H1 (cell line): ENCODE results near the gene SMG7.

ENCODE experiments used
- BRCA1 ChIP-seq: IDR thresholded peaks from 2 replicates; pipeline ENCODE4 v1.6.1; 2012; ENCODE audit warnings: low read depth, low read length, improper control_type of control experiment
- GABPA ChIP-seq: IDR thresholded peaks from 2 replicates; pipeline ENCODE4 v1.6.1; 2011; ENCODE audit warnings: mild to moderate bottlenecking, low read length, moderate library complexity, borderline replicate concordance; ENCODE audit not compliant: insufficient read depth
- POLR2A ChIP-seq, 2 experiments: IDR thresholded peaks; 1 replicate in 1 of 2; 2 replicates in 1 of 2; pipeline ENCODE4 v1.6.1; 2011; ENCODE audit warnings: low read depth in 2 of 2, low read length in 2 of 2, mild to moderate bottlenecking in 2 of 2; ENCODE audit errors: control extremely low read depth in 1 of 2
- POLR2AphosphoS5 ChIP-seq: IDR thresholded peaks from 2 replicates; pipeline ENCODE4 v1.6.1; 2011; ENCODE audit warnings: low read depth, low read length
- RBBP5 ChIP-seq: IDR thresholded peaks from 2 replicates; pipeline ENCODE4 v1.7.1; 2012; ENCODE audit warnings: low read depth, mild to moderate bottlenecking, inconsistent platforms, low read length, moderate library complexity, borderline replicate concordance
- SAP30 ChIP-seq: fragments of 300-600 bp; sonication (generic); IDR thresholded peaks from 2 replicates; pipeline ENCODE4 v1.7.1; 2012; ENCODE audit warnings: low read length, moderate library complexity, mild to moderate bottlenecking, inconsistent platforms; ENCODE audit not compliant: insufficient read depth, insufficient replicate concordance
- ZNF274 ChIP-seq: IDR thresholded peaks from 2 replicates; pipeline ENCODE4 v1.7.0; 2012; ENCODE audit warnings: low read length, borderline replicate concordance; ENCODE audit errors: extremely low read depth
- TF ChIP-seq, protein P1 (sequence below), 3 experiments: IDR thresholded peaks; 1 replicate in 2 of 3; 2 replicates in 1 of 3; pipeline versions ENCODE4 v1.5.1 to v1.6.1; 2011; ENCODE audit warnings: low read length in 3 of 3, mild to moderate bottlenecking in 3 of 3, inconsistent platforms in 2 of 3, low read depth in 1 of 3, moderate library complexity in 1 of 3; ENCODE audit not compliant: insufficient read depth in 1 of 3; ENCODE audit errors: control extremely low read depth in 1 of 3

DNA sequence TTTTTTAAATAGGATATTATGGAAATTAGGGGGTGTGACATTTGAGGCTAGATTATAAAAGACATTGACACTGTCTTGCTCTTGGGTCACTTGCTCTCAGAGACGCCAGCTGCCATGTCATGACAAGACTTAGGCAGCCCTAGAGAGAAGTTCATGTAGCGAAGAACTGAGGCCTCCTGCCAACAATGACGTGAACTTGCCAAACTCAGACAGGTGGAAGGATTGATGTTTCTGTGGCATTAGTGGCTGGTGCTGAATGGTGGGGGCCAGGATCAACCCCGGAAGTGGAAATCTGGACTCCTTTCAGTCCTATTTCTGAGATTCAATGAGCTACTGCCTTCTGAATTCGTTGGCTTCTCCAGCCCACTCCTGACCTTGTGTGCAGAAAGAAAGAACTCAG lies 103.3 kb downstream of the SMG7 start:
- TF ChIP-seq, protein P1, sequence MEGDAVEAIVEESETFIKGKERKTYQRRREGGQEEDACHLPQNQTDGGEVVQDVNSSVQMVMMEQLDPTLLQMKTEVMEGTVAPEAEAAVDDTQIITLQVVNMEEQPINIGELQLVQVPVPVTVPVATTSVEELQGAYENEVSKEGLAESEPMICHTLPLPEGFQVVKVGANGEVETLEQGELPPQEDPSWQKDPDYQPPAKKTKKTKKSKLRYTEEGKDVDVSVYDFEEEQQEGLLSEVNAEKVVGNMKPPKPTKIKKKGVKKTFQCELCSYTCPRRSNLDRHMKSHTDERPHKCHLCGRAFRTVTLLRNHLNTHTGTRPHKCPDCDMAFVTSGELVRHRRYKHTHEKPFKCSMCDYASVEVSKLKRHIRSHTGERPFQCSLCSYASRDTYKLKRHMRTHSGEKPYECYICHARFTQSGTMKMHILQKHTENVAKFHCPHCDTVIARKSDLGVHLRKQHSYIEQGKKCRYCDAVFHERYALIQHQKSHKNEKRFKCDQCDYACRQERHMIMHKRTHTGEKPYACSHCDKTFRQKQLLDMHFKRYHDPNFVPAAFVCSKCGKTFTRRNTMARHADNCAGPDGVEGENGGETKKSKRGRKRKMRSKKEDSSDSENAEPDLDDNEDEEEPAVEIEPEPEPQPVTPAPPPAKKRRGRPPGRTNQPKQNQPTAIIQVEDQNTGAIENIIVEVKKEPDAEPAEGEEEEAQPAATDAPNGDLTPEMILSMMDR (IDR thresholded peaks at IDR 0.05; ENCODE audit: control extremely low read depth in 1 of 3, insufficient read depth in 1 of 3, low read depth in 1 of 3, low read length in 3 of 3) = no peak
- TF ChIP-seq BRCA1 = no peak
- no peak for TF ChIP-seq RBBP5
- no peak for TF ChIP-seq POLR2A (IDR thresholded peaks at IDR 0.05; ENCODE audit: control extremely low read depth in 1 of 2, low read depth in 2 of 2, low read length in 2 of 2)
- no peak for TF ChIP-seq ZNF274
- no peak for TF ChIP-seq POLR2AphosphoS5
- no peak for TF ChIP-seq SAP30
- TF ChIP-seq GABPA = no peak
